Hepatocyte (in vitro differentiated cells): ENCODE data around the gene DDX41. TPM values are rescaled to one million over a fixed set of nuclear protein-coding genes. Genes with fewer than 3 reads are reported as not detected.

Source experiments
- DNase-seq: peaks from one replicate; pipeline ENCODE4 v3.0.0-alpha.2; 2016; ENCODE audit warnings: low spot score
- H2AFZ ChIP-seq: fragments of 200-600 bp; sonication (generic); 2 replicates; pipeline ENCODE4 v1.6.0; 2016; ENCODE audit warnings: antibody characterized with exemption, mild to moderate bottlenecking
- H3K27ac ChIP-seq: fragments of 200-600 bp; sonication (generic); 2 replicates; pipeline ENCODE4 v1.5.1; 2016; ENCODE audit warnings: mild to moderate bottlenecking
- H3K27me3 ChIP-seq: fragments of 200-600 bp; sonication (generic); 2 replicates; pipeline ENCODE4 v1.6.1; 2016
- H3K36me3 ChIP-seq: fragments of 200-600 bp; sonication (generic); replicated peaks from 2 replicates; pipeline ENCODE4 v1.5.1; 2016; ENCODE audit warnings: low read depth; ENCODE audit not compliant: insufficient read depth
- H3K4me1 ChIP-seq: fragments of 200-600 bp; sonication (generic); 2 replicates; pipeline ENCODE4 v1.5.1; 2016; ENCODE audit warnings: mild to moderate bottlenecking, moderate library complexity; ENCODE audit not compliant: insufficient read depth
- H3K4me2 ChIP-seq: fragments of 200-600 bp; sonication (generic); 2 replicates; pipeline ENCODE4 v1.6.0; 2016
- H3K4me3 ChIP-seq: fragments of 200-600 bp; sonication (generic); 2 replicates; pipeline ENCODE4 v1.5.1; 2016; ENCODE audit warnings: mild to moderate bottlenecking
- H3K79me2 ChIP-seq: fragments of 200-600 bp; sonication (generic); 2 replicates; pipeline ENCODE4 v1.6.0; 2017; ENCODE audit warnings: mild to moderate bottlenecking
- H3K9me2 ChIP-seq: fragments of 200-600 bp; sonication (generic); replicated peaks from 2 replicates; pipeline ENCODE4 v1.6.0; 2017; ENCODE audit warnings: mild to moderate bottlenecking; ENCODE audit not compliant: insufficient read depth
- H3K9me3 ChIP-seq: fragments of 200-600 bp; sonication (generic); 2 replicates; pipeline ENCODE4 v1.5.1; 2016; ENCODE audit warnings: low read depth, mild to moderate bottlenecking
- H4K20me1 ChIP-seq: fragments of 200-600 bp; sonication (generic); 2 replicates; pipeline ENCODE4 v1.6.0; 2016; ENCODE audit warnings: mild to moderate bottlenecking; ENCODE audit not compliant: insufficient read depth, poor library complexity, severe bottlenecking
- CTCF ChIP-seq: fragments of 200-600 bp; sonication (generic); IDR thresholded peaks from 2 replicates; pipeline ENCODE4 v1.5.1; 2016; ENCODE audit warnings: antibody characterized with exemption, mild to moderate bottlenecking; ENCODE audit not compliant: poor library complexity
- EZH2 ChIP-seq: fragments of 200-600 bp; sonication (generic); IDR thresholded peaks from 2 replicates; pipeline ENCODE4 v1.6.1; 2016; ENCODE audit warnings: antibody characterized with exemption, mild to moderate bottlenecking, borderline replicate concordance
- EZH2phosphoT487 ChIP-seq: fragments of 200-600 bp; sonication (generic); IDR thresholded peaks from one replicate; pipeline ENCODE4 v1.6.1; 2018; ENCODE audit warnings: antibody characterized with exemption, mild to moderate bottlenecking, low read depth, moderate library complexity; ENCODE audit not compliant: unreplicated experiment, severe bottlenecking
- whole genome bisulfite sequencing: methylation state at CpG from one replicate; pipeline ENCODE4 v1.1.6; 2016; ENCODE audit warnings: low lambda C conversion rate; ENCODE audit errors: missing lambda C conversion rate; 5-methylcytosine and 5-hydroxymethylcytosine counted together
- polyA plus RNA-seq: library from polyadenylated mRNA; unstranded; fragments of >200 nt; fragmentation: Nextera tagmentation; extraction: Ambion mirVana; gene quantifications from 2 replicates; pipeline ENCODE4 v1.2.1, GENCODE V29; 2016
- total RNA-seq: library from RNA; depleted of rRNA; stranded (reverse); fragments of >200 nt; gene quantifications from 2 replicates; pipeline ENCODE4 v1.2.3, GENCODE V29; 2014

Gene DDX41
- total and polyA plus RNA-seq, 2 experiments from 2014 or later: 45.0 to 50.7 TPM

GRCh38 chr5:177548495-177548894, 31.7 kb upstream of the DDX41 start:
- Histone ChIP-seq H3K4me3 (no peak overlapping the region), H3K9me2 (no peaks in the 10 kb centered on the region), H3K36me3 (peaks cover 5% of the 10 kb centered on the region), H3K4me1 (peaks cover 30% of the 10 kb centered on the region), H4K20me1 (peaks cover 58% of the 10 kb centered on the region), H3K9me3 (no peaks in the 10 kb centered on the region), H2AFZ (no peak overlapping the region), H3K27me3 (no peaks in the 10 kb centered on the region), H3K27ac (no peak overlapping the region), H3K79me2 (peaks cover 88% of the 10 kb centered on the region), H3K4me2 (no peak overlapping the region)
- TF ChIP-seq EZH2 (no peak), EZH2phosphoT487 (no peak), CTCF (no peak)
- DNase-seq: no peak
- WGBS: 76% methylated on average over 1 of the region's 1 CpG

DNA sequence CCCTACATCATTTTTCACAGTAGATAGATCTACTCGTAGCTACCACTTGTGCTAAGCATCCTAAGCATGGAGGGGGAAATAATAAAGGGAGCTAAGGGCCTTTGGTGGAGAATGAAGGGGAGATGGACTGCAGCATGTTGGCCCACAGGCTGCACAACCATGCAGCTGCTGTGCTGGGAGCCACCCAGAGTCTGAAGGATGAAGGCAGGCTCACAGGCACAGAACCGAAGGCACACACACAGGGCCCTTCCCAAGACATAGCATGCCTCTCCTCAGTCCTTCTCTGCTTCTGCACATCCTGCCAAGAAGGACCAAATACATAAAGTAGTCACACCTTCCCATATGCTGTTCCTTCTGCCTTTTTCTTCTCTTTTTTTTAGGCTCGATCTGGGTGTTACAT, 31.0 kb upstream of the DDX41 start:
- no peak overlapping the region for H3K4me3 ChIP-seq
- H3K36me3 ChIP-seq: peaks cover 5% of the 10 kb centered on the region
- no peaks in the 10 kb centered on the region for H3K9me2 ChIP-seq
- no peak overlapping the region for H3K4me2 ChIP-seq
- no peaks in the 10 kb centered on the region for H3K27me3 ChIP-seq
- peaks cover 24% of the 10 kb centered on the region for H3K4me1 ChIP-seq
- DNase-seq: no peak
- no peak overlapping the region for H2AFZ ChIP-seq
- no peaks in the 10 kb centered on the region for H3K9me3 ChIP-seq
- WGBS: 85% methylated on average over 3 of the region's 3 CpGs
- no peak overlapping the region for H3K27ac ChIP-seq
- no peak for TF ChIP-seq CTCF
- TF ChIP-seq EZH2phosphoT487: no peak
- no peak for TF ChIP-seq EZH2
- peaks cover 88% of the 10 kb centered on the region for H3K79me2 ChIP-seq
- H4K20me1 ChIP-seq: peaks cover 50% of the 10 kb centered on the region

GRCh38 chr5:177546258-177546741, 29.5 kb upstream of the DDX41 start:
- no peak overlapping the region for H2AFZ ChIP-seq
- H3K79me2 ChIP-seq: peaks cover 86% of the 10 kb centered on the region
- 59% methylated on average over 1 of the region's 1 CpG for WGBS
- no peaks in the 10 kb centered on the region for H3K9me2 ChIP-seq
- H3K27me3 ChIP-seq: no peaks in the 10 kb centered on the region
- no peaks in the 10 kb centered on the region for H3K9me3 ChIP-seq
- no peaks in the 10 kb centered on the region for H3K36me3 ChIP-seq
- H3K27ac ChIP-seq: peak overlapping the region; percentile 77
- TF ChIP-seq CTCF (no peak), EZH2 (no peak), EZH2phosphoT487 (no peak)
- peak overlapping the region; percentile 38 for H3K4me2 ChIP-seq
- peak; percentile 74 for DNase-seq
- H3K4me1 ChIP-seq: peaks cover 19% of the 10 kb centered on the region
- H4K20me1 ChIP-seq: peaks cover 38% of the 10 kb centered on the region
- no peak overlapping the region for H3K4me3 ChIP-seq
